Omental fat pad (tissue), 4 donors: ENCODE results near the gene ZDHHC9. TPM values are rescaled to one million over a fixed set of nuclear protein-coding genes. Genes with fewer than 3 reads are reported as not detected.

ENCODE experiments used
- ATAC-seq: fragments of 150-250 bp; one replicate; pipeline ENCODE4 v1.9.1; 2016; ENCODE audit warnings: mild to moderate bottlenecking, moderate library complexity; ENCODE audit not compliant: low FRiP score
- DNase-seq: peaks from one replicate; pipeline ENCODE4 v3.0.0-alpha.2; 2019; ENCODE audit warnings: low spot score
- total RNA-seq, 4 donors: library from RNA; depleted of rRNA; stranded (reverse); fragments of >200 nt; gene quantifications; one replicate each; pipeline ENCODE4 v1.1.0, GENCODE V29; 2016
- TF ChIP-seq, protein P1 (sequence below), 3 donors: fragments of 450-650 bp; IDR thresholded peaks; one replicate each; pipeline ENCODE4 v1.5.1; 2016 to 2017; ENCODE audit warnings: antibody characterized with exemption in 3 of 3, mild to moderate bottlenecking in 3 of 3, moderate library complexity in 2 of 3

Gene ZDHHC9
- total RNA-seq, 4 donors from 2014 or later = 29.9 to 58.7 (median 45.2) TPM

DNA sequence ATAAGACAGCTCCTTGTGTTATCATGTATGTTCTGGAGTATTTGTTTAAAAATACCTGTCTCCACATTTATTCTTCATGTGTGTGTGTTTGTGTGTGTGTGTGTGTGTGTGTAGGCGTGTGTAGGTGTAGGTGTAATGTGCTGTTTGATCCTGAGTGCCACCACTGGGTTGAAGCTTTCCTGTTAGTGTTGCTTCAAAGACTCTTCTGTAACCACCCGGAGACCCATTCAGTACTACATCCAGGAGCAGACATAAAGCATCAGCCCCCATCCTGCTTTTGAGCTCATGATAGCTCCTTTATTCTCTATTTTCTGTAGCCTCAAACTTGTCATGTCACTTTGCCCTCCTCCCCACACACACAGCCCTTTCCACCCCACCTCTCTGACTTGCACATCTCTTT lies 3.0 kb upstream of the ZDHHC9 start:
- TF ChIP-seq, protein P1, sequence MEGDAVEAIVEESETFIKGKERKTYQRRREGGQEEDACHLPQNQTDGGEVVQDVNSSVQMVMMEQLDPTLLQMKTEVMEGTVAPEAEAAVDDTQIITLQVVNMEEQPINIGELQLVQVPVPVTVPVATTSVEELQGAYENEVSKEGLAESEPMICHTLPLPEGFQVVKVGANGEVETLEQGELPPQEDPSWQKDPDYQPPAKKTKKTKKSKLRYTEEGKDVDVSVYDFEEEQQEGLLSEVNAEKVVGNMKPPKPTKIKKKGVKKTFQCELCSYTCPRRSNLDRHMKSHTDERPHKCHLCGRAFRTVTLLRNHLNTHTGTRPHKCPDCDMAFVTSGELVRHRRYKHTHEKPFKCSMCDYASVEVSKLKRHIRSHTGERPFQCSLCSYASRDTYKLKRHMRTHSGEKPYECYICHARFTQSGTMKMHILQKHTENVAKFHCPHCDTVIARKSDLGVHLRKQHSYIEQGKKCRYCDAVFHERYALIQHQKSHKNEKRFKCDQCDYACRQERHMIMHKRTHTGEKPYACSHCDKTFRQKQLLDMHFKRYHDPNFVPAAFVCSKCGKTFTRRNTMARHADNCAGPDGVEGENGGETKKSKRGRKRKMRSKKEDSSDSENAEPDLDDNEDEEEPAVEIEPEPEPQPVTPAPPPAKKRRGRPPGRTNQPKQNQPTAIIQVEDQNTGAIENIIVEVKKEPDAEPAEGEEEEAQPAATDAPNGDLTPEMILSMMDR (IDR thresholded peaks at IDR 0.05) = no peak
- no peak for ATAC-seq
- DNase-seq = no peak

DNA sequence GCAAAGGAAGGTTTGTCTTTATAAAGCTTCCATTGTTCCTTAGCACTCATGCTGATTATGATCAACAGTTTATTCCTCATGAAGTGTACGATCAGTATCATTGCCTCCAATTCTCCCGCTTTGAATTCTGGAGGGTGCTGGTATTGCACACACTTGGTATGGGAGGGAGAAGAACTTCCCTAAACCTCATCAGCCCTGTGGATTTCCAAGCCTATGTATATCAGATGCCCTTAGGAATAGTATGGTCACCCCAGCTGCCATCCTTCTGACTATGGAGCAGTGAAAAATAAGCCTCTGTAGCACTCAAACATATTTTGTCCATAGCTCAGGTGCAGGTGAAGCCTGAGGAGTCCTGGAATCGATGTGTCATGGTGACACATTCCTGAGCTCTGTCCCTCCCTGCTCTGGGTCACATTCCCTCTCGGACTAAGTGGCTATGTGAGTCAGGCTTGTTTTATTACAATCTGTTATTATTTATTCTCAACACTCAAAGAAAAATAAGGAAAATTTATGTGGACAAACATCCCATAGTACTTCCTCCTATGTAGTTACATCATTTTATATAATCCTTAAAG lies 2.0 kb upstream of the ZDHHC9 start:
- no peak for ATAC-seq
- TF ChIP-seq, protein P1 (IDR thresholded peaks at IDR 0.05) = no peak
- DNase-seq = no peak

DNA sequence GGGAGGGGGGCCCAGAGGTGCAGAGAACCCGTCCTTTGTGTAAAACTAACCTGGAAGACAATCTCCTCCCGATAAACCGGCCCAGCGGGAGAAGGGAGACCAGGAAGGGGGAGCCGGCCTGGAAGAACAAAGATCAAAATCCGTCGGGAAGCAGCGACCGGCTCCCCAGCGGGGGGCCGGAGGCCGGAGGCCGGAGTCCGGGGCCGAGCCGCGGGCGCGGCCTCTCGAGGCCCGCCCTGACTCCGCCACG lies 552 bp downstream of the ZDHHC9 start:
- ATAC-seq (no peak), DNase-seq (no peak)
- TF ChIP-seq, protein P1 (IDR thresholded peaks at IDR 0.05) = no peak

DNA sequence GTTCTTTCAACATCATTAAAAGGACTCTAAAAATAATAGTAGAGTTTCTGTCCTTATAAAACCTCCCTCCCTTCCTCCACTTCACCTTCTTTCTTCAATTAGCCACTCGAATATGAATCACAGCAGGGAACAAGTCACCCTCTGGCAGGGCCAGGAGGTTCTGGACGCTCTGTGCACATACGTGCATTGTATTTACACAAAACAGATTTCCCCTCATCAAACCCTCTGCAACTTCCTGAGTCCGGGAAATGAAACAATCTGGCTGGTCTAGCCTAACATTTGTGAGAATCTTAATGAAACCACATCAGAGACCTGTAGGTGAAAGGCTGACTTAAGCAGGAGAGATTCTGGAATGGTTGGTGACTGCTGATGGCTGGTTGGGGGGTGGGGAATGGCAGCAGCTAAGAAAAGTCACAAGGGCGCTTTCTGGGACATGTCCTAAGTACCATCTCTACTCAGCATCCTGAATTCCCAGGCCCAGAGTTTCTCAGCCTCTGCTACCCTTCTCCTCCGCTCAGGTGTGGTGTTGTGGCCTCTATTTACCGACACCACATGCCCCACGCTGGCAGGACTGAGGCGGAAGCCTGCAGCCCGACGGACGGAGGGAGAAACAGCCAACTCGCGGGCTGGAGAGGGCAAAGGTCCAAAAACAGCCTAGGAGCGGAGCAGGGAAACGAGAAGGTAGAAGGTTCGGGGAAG lies 1.0 kb downstream of the ZDHHC9 start:
- TF ChIP-seq, protein P1 (IDR thresholded peaks at IDR 0.05) = no peak
- ATAC-seq = peak; percentile 25
- no peak for DNase-seq

DNA sequence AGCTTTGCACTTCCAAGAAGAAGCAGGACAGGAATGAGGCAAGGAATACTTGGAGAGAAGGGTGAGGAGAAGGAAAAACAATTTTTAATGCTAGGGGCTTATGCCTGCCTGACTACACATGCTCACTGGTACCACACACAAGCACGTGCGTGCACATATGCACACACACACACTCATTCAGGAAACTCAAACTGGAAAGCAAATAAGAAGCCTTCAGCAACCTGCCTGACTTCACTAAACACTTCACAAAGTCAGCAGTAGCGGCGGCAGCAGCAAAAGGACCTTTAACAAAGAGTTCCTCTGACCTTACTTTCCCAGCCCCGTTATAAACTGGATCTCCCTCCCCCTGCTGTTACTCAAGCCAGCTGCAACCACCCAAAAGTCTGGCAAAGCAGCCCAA lies 3.3 kb downstream of the ZDHHC9 start:
- no peak for DNase-seq
- TF ChIP-seq, protein P1 (IDR thresholded peaks at IDR 0.05) = no peak
- no peak for ATAC-seq

DNA sequence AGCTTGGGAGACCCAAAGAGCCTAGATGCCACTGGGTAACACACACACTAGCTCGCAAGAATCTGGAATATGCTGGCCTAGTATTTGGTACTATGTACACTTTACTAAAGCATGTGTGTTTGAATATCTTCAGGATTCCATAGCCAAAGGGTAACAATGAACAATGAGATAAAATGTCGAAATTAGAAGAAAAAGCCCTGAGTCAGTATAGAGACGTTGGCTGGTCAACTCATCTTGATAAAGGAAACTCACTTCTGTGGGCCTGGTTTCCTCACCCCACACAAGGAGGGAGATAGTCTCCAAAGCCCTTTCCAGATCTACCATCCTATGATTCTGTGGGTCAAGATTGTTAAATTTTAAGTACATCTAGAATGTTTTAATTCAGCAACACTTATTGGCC lies 6.9 kb downstream of the ZDHHC9 start:
- TF ChIP-seq, protein P1 (IDR thresholded peaks at IDR 0.05) = no peak
- ATAC-seq (no peak), DNase-seq (no peak)
